ENCODE results near the gene EXOC3. TPM values are rescaled to one million over a fixed set of nuclear protein-coding genes. Genes with fewer than 3 reads are reported as not detected.

EXOC3 gene
- total RNA-seq, 1 donor from 2014 or later, result 55.4 TPM

- peaks cover 7% of the 10 kb centered on the region for H3K9me3 Mint-ChIP-seq (ENCODE audit: unreplicated experiment)
- no peak overlapping the region for H3K4me3 Mint-ChIP-seq (ENCODE audit: unreplicated experiment)
- TF ChIP-seq CTCF (IDR thresholded peaks at IDR 0.05; ENCODE audit: partially characterized antibody, unreplicated experiment), result no peak
- no peak overlapping the region for H3K27ac Mint-ChIP-seq (ENCODE audit: unreplicated experiment)
- H3K36me3 Mint-ChIP-seq (ENCODE audit: unreplicated experiment), result no peaks in the 10 kb centered on the region
- H3K4me1 Mint-ChIP-seq (ENCODE audit: low read depth, unreplicated experiment), result no peaks in the 10 kb centered on the region
- DNase-seq, result no peak
- H3K27me3 Mint-ChIP-seq (ENCODE audit: unreplicated experiment), result no peaks in the 10 kb centered on the region
Observed at GRCh38 chr5:509611-510185, 66.7 kb downstream of the EXOC3 start.

GRCh38 chr5:510521-510920 lies 67.5 kb downstream of the EXOC3 start:
- no peak for DNase-seq
- H3K36me3 Mint-ChIP-seq (ENCODE audit: unreplicated experiment), result no peaks in the 10 kb centered on the region
- peaks cover 2% of the 10 kb centered on the region for H3K27me3 Mint-ChIP-seq (ENCODE audit: unreplicated experiment)
- peaks cover 7% of the 10 kb centered on the region for H3K9me3 Mint-ChIP-seq (ENCODE audit: unreplicated experiment)
- no peak overlapping the region for H3K27ac Mint-ChIP-seq (ENCODE audit: unreplicated experiment)
- H3K4me1 Mint-ChIP-seq (ENCODE audit: low read depth, unreplicated experiment), result no peaks in the 10 kb centered on the region
- H3K4me3 Mint-ChIP-seq (ENCODE audit: unreplicated experiment), result no peak overlapping the region
- TF ChIP-seq CTCF (IDR thresholded peaks at IDR 0.05; ENCODE audit: partially characterized antibody, unreplicated experiment), result no peak

GRCh38 chr5:511476-511875 lies 68.5 kb downstream of the EXOC3 start:
- H3K27ac Mint-ChIP-seq (ENCODE audit: unreplicated experiment), result no peak overlapping the region
- no peak for TF ChIP-seq CTCF (IDR thresholded peaks at IDR 0.05; ENCODE audit: partially characterized antibody, unreplicated experiment)
- H3K4me1 Mint-ChIP-seq (ENCODE audit: low read depth, unreplicated experiment), result no peaks in the 10 kb centered on the region
- H3K27me3 Mint-ChIP-seq (ENCODE audit: unreplicated experiment), result peaks cover 2% of the 10 kb centered on the region
- no peak for DNase-seq
- H3K4me3 Mint-ChIP-seq (ENCODE audit: unreplicated experiment), result no peak overlapping the region
- peaks cover 7% of the 10 kb centered on the region for H3K9me3 Mint-ChIP-seq (ENCODE audit: unreplicated experiment)
- no peaks in the 10 kb centered on the region for H3K36me3 Mint-ChIP-seq (ENCODE audit: unreplicated experiment)

DNA sequence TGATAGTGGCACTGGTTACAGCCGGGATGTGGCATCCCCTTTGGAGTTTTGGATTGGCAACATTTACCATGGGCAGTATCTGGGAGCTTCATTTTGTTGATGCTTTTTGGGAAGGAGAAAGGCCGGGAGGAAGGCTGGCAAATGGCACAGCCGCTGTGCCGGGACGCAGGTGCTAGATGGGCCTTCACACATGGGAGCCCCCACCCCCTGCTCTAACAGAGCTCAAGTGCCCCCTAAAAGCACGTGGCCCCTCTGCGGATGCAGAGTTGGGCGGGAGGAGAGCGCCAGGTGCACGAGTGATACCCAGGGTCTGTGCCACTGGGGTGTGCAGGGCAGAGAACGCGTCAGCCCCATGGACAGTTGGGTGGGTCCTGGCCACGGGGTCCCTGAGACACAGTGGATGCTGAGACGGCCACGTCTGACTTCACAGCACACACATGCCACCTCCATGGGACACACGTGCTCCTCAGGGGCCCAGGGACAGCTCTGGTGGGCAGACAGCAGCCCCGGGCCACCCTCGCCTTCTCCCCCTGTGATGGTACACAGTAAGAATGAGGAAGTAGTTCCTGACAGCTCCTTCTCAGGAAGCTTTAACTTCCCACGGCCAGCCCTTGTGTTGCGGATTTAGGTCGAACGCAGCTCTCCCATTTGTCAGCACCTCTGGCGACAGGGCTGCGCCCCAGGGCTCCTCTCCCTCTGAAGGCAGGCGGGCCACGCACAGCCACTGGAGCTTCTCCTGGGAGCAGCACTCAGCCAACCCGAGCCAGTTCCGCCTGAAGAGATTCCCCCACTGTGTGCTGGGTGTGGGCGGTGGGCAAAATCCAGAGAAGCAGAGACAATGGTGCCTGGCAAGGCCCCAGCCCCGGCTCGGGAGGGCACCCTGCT lies 70.5 kb downstream of the EXOC3 start:
- TF ChIP-seq CTCF (IDR thresholded peaks at IDR 0.05; ENCODE audit: partially characterized antibody, unreplicated experiment), result no peak
- H3K4me1 Mint-ChIP-seq (ENCODE audit: low read depth, unreplicated experiment), result no peaks in the 10 kb centered on the region
- no peak overlapping the region for H3K4me3 Mint-ChIP-seq (ENCODE audit: unreplicated experiment)
- peaks cover 9% of the 10 kb centered on the region for H3K27me3 Mint-ChIP-seq (ENCODE audit: unreplicated experiment)
- peaks cover 4% of the 10 kb centered on the region for H3K9me3 Mint-ChIP-seq (ENCODE audit: unreplicated experiment)
- no peak for DNase-seq
- H3K27ac Mint-ChIP-seq (ENCODE audit: unreplicated experiment), result no peak overlapping the region
- peaks cover 6% of the 10 kb centered on the region for H3K36me3 Mint-ChIP-seq (ENCODE audit: unreplicated experiment)

DNA sequence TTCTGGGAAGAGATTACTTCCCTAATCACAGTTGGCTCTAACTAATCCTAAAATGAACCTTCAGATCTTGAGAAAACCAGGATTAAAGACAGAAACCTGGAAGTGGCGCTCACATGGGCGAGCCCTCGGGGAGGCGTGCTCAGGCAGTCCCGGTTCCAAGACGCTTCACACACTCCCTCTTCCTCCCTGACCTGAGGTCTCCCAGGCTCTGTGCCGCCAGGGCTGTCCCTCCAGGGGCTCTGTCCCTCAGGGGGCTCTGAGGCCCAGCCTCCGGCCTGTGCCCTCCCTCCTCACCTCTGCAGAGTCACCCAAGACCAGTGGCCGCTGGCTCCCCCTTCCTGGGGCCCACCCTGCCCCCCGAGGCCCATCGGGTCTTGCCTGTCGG lies 71.1 kb downstream of the EXOC3 start:
- no peak overlapping the region for H3K27ac Mint-ChIP-seq (ENCODE audit: unreplicated experiment)
- peaks cover 4% of the 10 kb centered on the region for H3K9me3 Mint-ChIP-seq (ENCODE audit: unreplicated experiment)
- TF ChIP-seq CTCF (IDR thresholded peaks at IDR 0.05; ENCODE audit: partially characterized antibody, unreplicated experiment), result no peak
- no peak overlapping the region for H3K4me3 Mint-ChIP-seq (ENCODE audit: unreplicated experiment)
- H3K27me3 Mint-ChIP-seq (ENCODE audit: unreplicated experiment), result peaks cover 9% of the 10 kb centered on the region
- peaks cover 6% of the 10 kb centered on the region for H3K36me3 Mint-ChIP-seq (ENCODE audit: unreplicated experiment)
- no peaks in the 10 kb centered on the region for H3K4me1 Mint-ChIP-seq (ENCODE audit: low read depth, unreplicated experiment)
- DNase-seq, result no peak
